Activated T-helper 2 cell treated with anti-CD3 and anti-CD28 coated beads, Interferon-gamma antibody, Interleukin-2, Interleukin-4, amounts not matched to agents 10 μg/mL and 5 μg/mL and 100 μg/mL, durations not matched to agents 14 hours and 24 hours and 36 hours (primary cell): ENCODE results near the gene KIF21A. TPM values are rescaled to one million over a fixed set of nuclear protein-coding genes. Genes with fewer than 3 reads are reported as not detected.

Source experiments
- DNase-seq: peaks from one replicate; pipeline ENCODE4 v3.0.0; 2021; ENCODE audit warnings: low spot score
- H3K27ac Mint-ChIP-seq: one replicate; pipeline ENCODE4 v1.8.0; 2021; ENCODE audit warnings: mixed read lengths
- H3K27me3 Mint-ChIP-seq: one replicate; pipeline ENCODE4 v1.8.0; 2021; ENCODE audit warnings: low read depth, mixed read lengths
- H3K36me3 Mint-ChIP-seq: one replicate; pipeline ENCODE4 v1.8.0; 2021; ENCODE audit warnings: low read depth, mixed read lengths
- H3K4me1 Mint-ChIP-seq: one replicate; pipeline ENCODE4 v1.8.0; 2021; ENCODE audit warnings: low read depth, mixed read lengths
- H3K4me3 Mint-ChIP-seq: one replicate; pipeline ENCODE4 v1.8.0; 2021; ENCODE audit warnings: low read depth, mild to moderate bottlenecking, moderate library complexity, mixed read lengths
- H3K9me3 Mint-ChIP-seq: one replicate; pipeline ENCODE4 v1.8.0; 2021; ENCODE audit warnings: mixed read lengths
- intact Hi-C: fragments of 100-400 bp; cut with micrococcal nuclease; formaldehyde crosslinking; loops from one replicate; pipeline ENCODE4 v1.15.1; 2023
- total RNA-seq: library from RNA; stranded (reverse); gene quantifications from 2 replicates; pipeline ENCODE4 v1.2.3, GENCODE V29; 2022

The KIF21A gene
- total RNA-seq, 1 donor from 2014 or later = 35.0 TPM

DNA sequence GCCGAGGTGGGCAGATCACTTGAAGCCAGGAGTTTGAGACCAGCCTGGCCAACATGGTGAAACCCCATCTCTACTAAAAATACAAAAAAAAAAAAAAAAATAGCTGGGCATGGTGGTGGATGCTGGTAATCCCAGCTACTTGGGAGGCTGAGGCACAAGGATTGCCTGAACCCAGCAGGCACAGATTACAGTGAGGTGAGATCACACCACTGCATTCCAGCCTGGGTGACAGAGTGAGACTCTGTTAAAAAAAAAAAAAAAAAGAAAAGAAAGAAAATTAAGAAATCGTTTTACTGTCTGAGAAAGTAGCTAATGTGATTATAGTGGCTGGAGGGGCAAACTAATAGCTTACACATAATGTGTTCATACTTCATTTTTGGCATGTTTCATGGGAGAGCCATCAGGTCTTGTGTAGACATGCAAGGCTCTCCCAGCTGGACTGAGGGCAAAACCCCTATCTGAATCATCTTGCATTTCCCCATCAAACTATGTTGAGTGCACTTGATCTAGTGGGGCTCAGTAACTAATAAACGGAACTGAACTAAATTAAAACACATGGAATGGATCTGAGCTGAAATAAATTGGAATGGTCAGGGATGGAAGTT, 16.2 kb downstream of the KIF21A start:
- H3K36me3 Mint-ChIP-seq = peaks cover 4% of the 10 kb centered on the region
- no peak for DNase-seq
- H3K4me3 Mint-ChIP-seq = no peak overlapping the region
- no peak overlapping the region for H3K27ac Mint-ChIP-seq
- H3K4me1 Mint-ChIP-seq = peaks cover 1% of the 10 kb centered on the region
- H3K27me3 Mint-ChIP-seq = no peaks in the 10 kb centered on the region
- no peaks in the 10 kb centered on the region for H3K9me3 Mint-ChIP-seq
- intact Hi-C loops = no loop called here

GRCh38 chr12:39420043-39420442, 22.9 kb downstream of the KIF21A start:
- intact Hi-C loops = no loop called here
- Mint-ChIP-seq H3K27ac (no peak overlapping the region), H3K4me3 (no peak overlapping the region), H3K4me1 (peaks cover 8% of the 10 kb centered on the region), H3K36me3 (peaks cover 14% of the 10 kb centered on the region), H3K27me3 (no peaks in the 10 kb centered on the region), H3K9me3 (no peaks in the 10 kb centered on the region)
- no peak for DNase-seq

GRCh38 chr12:39419471-39419870, 23.4 kb downstream of the KIF21A start:
- intact Hi-C loops = no loop called here
- Mint-ChIP-seq H3K9me3 (no peaks in the 10 kb centered on the region), H3K27ac (no peak overlapping the region), H3K4me3 (no peak overlapping the region), H3K36me3 (peaks cover 14% of the 10 kb centered on the region), H3K4me1 (peaks cover 10% of the 10 kb centered on the region), H3K27me3 (no peaks in the 10 kb centered on the region)
- DNase-seq = no peak

- no peak for DNase-seq
- intact Hi-C loops = no loop called here
- peaks cover 20% of the 10 kb centered on the region for H3K4me1 Mint-ChIP-seq
- H3K36me3 Mint-ChIP-seq = peaks cover 14% of the 10 kb centered on the region
- H3K4me3 Mint-ChIP-seq = no peak overlapping the region
- no peak overlapping the region for H3K27ac Mint-ChIP-seq
- no peaks in the 10 kb centered on the region for H3K9me3 Mint-ChIP-seq
- H3K27me3 Mint-ChIP-seq = no peaks in the 10 kb centered on the region
Measured at GRCh38 chr12:39417916-39418315, 25.0 kb downstream of the KIF21A start.

- DNase-seq = no peak
- peaks cover 3% of the 10 kb centered on the region for H3K36me3 Mint-ChIP-seq
- peaks cover 16% of the 10 kb centered on the region for H3K4me1 Mint-ChIP-seq
- H3K9me3 Mint-ChIP-seq = no peaks in the 10 kb centered on the region
- no peaks in the 10 kb centered on the region for H3K27me3 Mint-ChIP-seq
- intact Hi-C loops = no loop called here
- no peak overlapping the region for H3K4me3 Mint-ChIP-seq
- peak overlapping the region; percentile 40 for H3K27ac Mint-ChIP-seq
Measured at GRCh38 chr12:39413836-39414771, 28.8 kb downstream of the KIF21A start.

DNA sequence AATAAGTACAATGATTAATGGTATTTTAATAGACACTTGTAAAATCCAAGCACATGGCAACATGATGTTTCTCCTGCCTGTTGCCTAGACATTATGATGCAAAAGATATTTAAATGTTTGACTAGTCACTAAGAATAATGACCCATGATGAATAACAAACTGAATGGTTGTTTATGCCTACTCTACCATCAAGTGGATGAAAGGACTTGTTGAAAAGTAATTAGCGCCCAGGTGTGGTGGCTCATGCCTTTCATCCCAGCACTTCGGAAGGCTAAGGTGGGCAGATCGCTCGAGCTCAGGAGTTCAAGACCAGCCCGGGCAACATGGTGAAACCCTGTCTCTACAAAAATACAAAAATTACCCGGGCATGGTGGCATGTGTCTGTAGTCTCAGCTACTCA, 30.7 kb downstream of the KIF21A start:
- peaks cover 22% of the 10 kb centered on the region for H3K4me1 Mint-ChIP-seq
- H3K27ac Mint-ChIP-seq = no peak overlapping the region
- no peaks in the 10 kb centered on the region for H3K27me3 Mint-ChIP-seq
- no peaks in the 10 kb centered on the region for H3K9me3 Mint-ChIP-seq
- H3K4me3 Mint-ChIP-seq = no peak overlapping the region
- H3K36me3 Mint-ChIP-seq = peaks cover 3% of the 10 kb centered on the region
- no peak for DNase-seq
- intact Hi-C loops = no loop called here

DNA sequence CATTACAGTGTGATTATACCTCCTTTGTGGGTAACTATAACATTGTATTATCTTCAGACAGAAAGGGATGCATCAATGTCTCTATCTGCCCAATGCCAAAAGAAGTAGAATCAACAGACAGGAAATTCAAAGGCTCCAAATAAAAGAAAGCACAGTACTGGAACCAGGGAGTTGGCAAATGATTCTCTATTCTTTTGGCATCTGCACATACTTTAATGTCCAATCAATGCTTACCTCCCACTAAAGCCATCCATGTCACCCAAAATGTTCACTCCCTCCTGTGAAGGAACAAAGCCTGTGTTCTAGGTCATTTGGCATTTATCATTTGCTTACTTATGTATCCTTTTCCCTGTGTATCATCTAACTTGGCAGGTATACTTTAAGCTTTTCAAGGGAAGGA, 36.7 kb downstream of the KIF21A start:
- DNase-seq = no peak
- Mint-ChIP-seq H3K4me3 (no peak overlapping the region), H3K27me3 (no peaks in the 10 kb centered on the region), H3K36me3 (peaks cover 3% of the 10 kb centered on the region), H3K4me1 (peaks cover 23% of the 10 kb centered on the region), H3K27ac (peak overlapping the region; percentile 54), H3K9me3 (no peaks in the 10 kb centered on the region)
- intact Hi-C loops = loop anchor here (5.0 kb wide), 1 partner anchor 36 kb away; the partner anchor contains the start of gene KIF21A

DNA sequence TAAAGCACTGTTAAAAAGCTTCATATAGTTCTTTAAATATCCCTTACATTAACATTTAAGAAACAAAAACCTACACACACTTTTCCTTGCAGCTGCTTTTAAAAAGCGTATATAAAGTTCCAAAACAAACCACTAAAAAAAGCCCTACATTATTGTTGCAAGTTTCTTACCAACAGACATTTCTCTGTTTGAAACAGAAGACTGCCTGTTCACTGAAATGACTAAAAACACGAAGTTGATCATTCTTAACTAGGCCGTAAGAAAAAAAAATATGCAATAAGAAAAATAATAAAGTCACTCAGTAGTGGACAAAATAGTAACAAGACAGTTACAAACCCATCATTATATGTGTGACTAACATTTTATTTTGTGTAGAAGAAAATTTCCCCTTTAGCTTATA, 37.3 kb downstream of the KIF21A start:
- Mint-ChIP-seq H3K4me1 (peaks cover 25% of the 10 kb centered on the region), H3K27me3 (no peaks in the 10 kb centered on the region), H3K36me3 (peaks cover 7% of the 10 kb centered on the region), H3K9me3 (no peaks in the 10 kb centered on the region), H3K4me3 (no peak overlapping the region), H3K27ac (no peak overlapping the region)
- no peak for DNase-seq
- intact Hi-C loops = loop anchor here (2.0 to 5.0 kb wide), 2 partner anchors 33 to 37 kb away; partner anchors contain the start of gene KIF21A

- Mint-ChIP-seq H3K9me3 (no peaks in the 10 kb centered on the region), H3K27me3 (no peaks in the 10 kb centered on the region), H3K27ac (no peak overlapping the region), H3K4me3 (no peak overlapping the region), H3K4me1 (peaks cover 25% of the 10 kb centered on the region), H3K36me3 (peaks cover 4% of the 10 kb centered on the region)
- DNase-seq = no peak
- intact Hi-C loops = loop anchor here (2.0 kb wide), 1 partner anchor 31 kb away; no protein-coding TSS in a partner anchor
Measured at GRCh38 chr12:39404000-39404399, 38.9 kb downstream of the KIF21A start.

DNA sequence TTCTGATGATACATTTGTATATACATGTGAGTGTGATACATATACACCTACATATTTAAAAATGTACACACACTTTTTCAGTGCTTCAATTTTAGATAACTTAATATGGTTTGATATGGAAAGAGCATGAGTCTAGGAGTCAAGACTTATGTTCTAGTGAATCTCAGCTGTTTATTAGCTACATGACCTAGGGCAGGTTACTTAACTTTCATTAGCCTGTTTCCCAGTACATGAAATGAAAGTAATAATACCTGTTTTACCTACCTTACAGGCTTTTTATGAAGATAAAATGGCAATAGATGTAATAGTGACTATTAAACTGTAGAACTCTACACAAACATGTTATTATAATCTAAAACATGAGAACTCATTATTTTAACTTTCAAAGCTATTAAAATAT, 39.5 kb downstream of the KIF21A start:
- peaks cover 4% of the 10 kb centered on the region for H3K36me3 Mint-ChIP-seq
- no peaks in the 10 kb centered on the region for H3K27me3 Mint-ChIP-seq
- no peak for DNase-seq
- H3K27ac Mint-ChIP-seq = no peak overlapping the region
- peaks cover 23% of the 10 kb centered on the region for H3K4me1 Mint-ChIP-seq
- intact Hi-C loops = no loop called here
- H3K9me3 Mint-ChIP-seq = no peaks in the 10 kb centered on the region
- H3K4me3 Mint-ChIP-seq = no peak overlapping the region

- peaks cover 4% of the 10 kb centered on the region for H3K36me3 Mint-ChIP-seq
- H3K9me3 Mint-ChIP-seq = no peaks in the 10 kb centered on the region
- intact Hi-C loops = no loop called here
- no peaks in the 10 kb centered on the region for H3K27me3 Mint-ChIP-seq
- peaks cover 23% of the 10 kb centered on the region for H3K4me1 Mint-ChIP-seq
- H3K4me3 Mint-ChIP-seq = no peak overlapping the region
- H3K27ac Mint-ChIP-seq = no peak overlapping the region
- DNase-seq = no peak
Measured at GRCh38 chr12:39402922-39403321, 40.0 kb downstream of the KIF21A start.

DNA sequence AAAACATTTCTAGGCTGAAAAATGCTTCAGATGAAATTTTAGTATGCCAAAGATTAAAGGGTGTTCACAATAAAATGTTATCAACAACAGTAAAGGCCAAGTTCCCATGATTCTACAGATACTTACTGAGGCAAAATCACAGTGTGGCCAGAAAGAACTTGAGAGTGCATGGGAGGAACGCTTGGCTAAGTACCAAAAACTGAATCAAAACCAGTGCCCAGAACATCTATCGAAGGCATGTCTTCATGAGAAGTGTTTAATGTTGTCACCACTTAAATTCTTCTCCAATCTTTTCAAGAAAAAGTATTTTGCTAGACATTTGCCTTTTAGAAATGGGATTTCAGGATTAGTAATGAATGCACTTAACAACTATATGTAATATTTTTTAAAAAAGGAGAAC, 41.5 kb downstream of the KIF21A start:
- peaks cover 6% of the 10 kb centered on the region for H3K36me3 Mint-ChIP-seq
- H3K27ac Mint-ChIP-seq = no peak overlapping the region
- intact Hi-C loops = no loop called here
- H3K9me3 Mint-ChIP-seq = no peaks in the 10 kb centered on the region
- peaks cover 12% of the 10 kb centered on the region for H3K4me1 Mint-ChIP-seq
- no peak for DNase-seq
- no peak overlapping the region for H3K4me3 Mint-ChIP-seq
- no peaks in the 10 kb centered on the region for H3K27me3 Mint-ChIP-seq

DNA sequence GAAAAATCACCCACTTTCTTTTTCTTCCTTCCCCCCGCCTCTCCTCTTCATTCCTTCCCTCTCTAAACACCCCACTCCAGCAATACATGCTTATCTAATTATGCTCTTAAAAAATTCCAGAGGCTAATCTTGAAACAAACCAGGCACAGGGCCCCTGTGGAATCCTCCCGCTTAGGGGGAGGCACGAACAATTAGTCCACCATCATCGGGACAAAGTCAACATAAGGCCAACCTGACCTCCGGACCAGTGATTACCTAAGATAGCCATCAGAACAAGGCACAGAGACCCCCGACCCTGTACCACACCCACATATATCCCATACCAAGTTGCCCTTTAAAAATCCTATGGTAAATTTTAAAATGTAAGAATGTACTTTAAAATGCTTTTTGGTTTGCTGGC, 47.1 kb downstream of the KIF21A start:
- DNase-seq = no peak
- H3K4me1 Mint-ChIP-seq = peaks cover 2% of the 10 kb centered on the region
- no peaks in the 10 kb centered on the region for H3K27me3 Mint-ChIP-seq
- H3K27ac Mint-ChIP-seq = no peak overlapping the region
- intact Hi-C loops = no loop called here
- H3K9me3 Mint-ChIP-seq = no peaks in the 10 kb centered on the region
- no peak overlapping the region for H3K4me3 Mint-ChIP-seq
- peaks cover 7% of the 10 kb centered on the region for H3K36me3 Mint-ChIP-seq
